SJSA1 (cell line): ENCODE measurements around the gene SUSD3. TPM values are rescaled to one million over a fixed set of nuclear protein-coding genes. Genes with fewer than 3 reads are reported as not detected.
"Not testable (repeated sequence)": the region's sequence is repeated elsewhere in the genome, so short reads cannot be mapped to it uniquely, and the experiment has no call there.

Experiments used
- DNase-seq, 2 experiments: peaks; one replicate each; pipeline ENCODE4 v3.0.0-alpha.2; 2015 to 2020; ENCODE audit warnings: low spot score in 2 of 2, low read depth in 1 of 2
- H3K27ac ChIP-seq: fragments of 250-450 bp; sonication (Bioruptor Pico); 2 replicates; pipeline ENCODE4 v1.5.1; 2020; ENCODE audit warnings: mild to moderate bottlenecking, moderate library complexity
- H3K27me3 ChIP-seq: fragments of 250-450 bp; sonication (Bioruptor Pico); replicated peaks from 2 replicates; pipeline ENCODE4 v1.5.1; 2020; ENCODE audit warnings: mild to moderate bottlenecking, moderate library complexity
- H3K36me3 ChIP-seq: fragments of 250-450 bp; sonication (Bioruptor Pico); 2 replicates; pipeline ENCODE4 v1.5.1; 2020; ENCODE audit warnings: mild to moderate bottlenecking
- H3K4me1 ChIP-seq: fragments of 250-450 bp; sonication (Bioruptor Pico); replicated peaks from 2 replicates; pipeline ENCODE4 v1.6.1; 2021; ENCODE audit warnings: mild to moderate bottlenecking
- H3K4me3 ChIP-seq: fragments of 250-450 bp; sonication (Bioruptor Pico); 2 replicates; pipeline ENCODE4 v1.5.1; 2020; ENCODE audit warnings: mild to moderate bottlenecking
- H3K9me3 ChIP-seq: fragments of 250-450 bp; sonication (Bioruptor Pico); replicated peaks from 2 replicates; pipeline ENCODE4 v1.5.1; 2020; ENCODE audit warnings: mild to moderate bottlenecking
- total RNA-seq: library from RNA; depleted of rRNA; stranded (reverse); fragments of >200 nt; shearing (Covaris generic); gene quantifications from 2 replicates; pipeline ENCODE4 v1.2.3, GENCODE V29; 2014; rRNA removed

The SUSD3 gene
- not detected in 2 replicates for total RNA-seq

GRCh38 chr9:93058355-93059010 is at the start of gene SUSD3:
TSS of gene SUSD3 (plus strand) at chr9:93058701. CDS start at chr9:93058743, 42 bp downstream.
- Histone ChIP-seq H3K4me3 (no peak within 1 kb of the TSS), H3K4me1 (no peaks in the 10 kb centered on the region), H3K27ac (no peak within 1 kb of the TSS), H3K27me3 (no peaks in the 10 kb centered on the region), H3K36me3 (no peaks in the 10 kb centered on the region), H3K9me3 (no peaks in the 10 kb centered on the region)
- DNase-seq: no peak

- no peaks in the 10 kb centered on the region for H3K9me3 ChIP-seq
Observed at GRCh38 chr9:93009337-93010015, 49.0 kb upstream of the SUSD3 start.

GRCh38 chr9:93010056-93010455 is 48.4 kb upstream of the SUSD3 start:
- Histone ChIP-seq H3K9me3 (no peaks in the 10 kb centered on the region), H3K36me3 (no peaks in the 10 kb centered on the region), H3K4me3 (no peak overlapping the region), H3K27me3 (no peaks in the 10 kb centered on the region), H3K4me1 (no peaks in the 10 kb centered on the region), H3K27ac (no peak overlapping the region)
- no peak for DNase-seq

More at GRCh38 chr9:93009337-93010015, 49.0 kb upstream of the SUSD3 start:
- no peaks in the 10 kb centered on the region for H3K4me1 ChIP-seq
- H3K4me3 ChIP-seq: no peak overlapping the region
- H3K27ac ChIP-seq: no peak overlapping the region
- H3K36me3 ChIP-seq: no peaks in the 10 kb centered on the region
- DNase-seq: no peak
- H3K27me3 ChIP-seq: no peaks in the 10 kb centered on the region

GRCh38 chr9:93010704-93011103 is 47.8 kb upstream of the SUSD3 start:
- H3K4me1 ChIP-seq: no peaks in the 10 kb centered on the region
- H3K36me3 ChIP-seq: no peaks in the 10 kb centered on the region
- peak in 1 of 2 experiments; percentile 27 for DNase-seq
- H3K27me3 ChIP-seq: no peaks in the 10 kb centered on the region
- no peak overlapping the region for H3K4me3 ChIP-seq
- no peaks in the 10 kb centered on the region for H3K9me3 ChIP-seq
- H3K27ac ChIP-seq: no peak overlapping the region

- Histone ChIP-seq H3K9me3 (no peaks in the 10 kb centered on the region), H3K36me3 (no peaks in the 10 kb centered on the region), H3K4me3 (no peak overlapping the region), H3K4me1 (no peaks in the 10 kb centered on the region), H3K27ac (no peak overlapping the region), H3K27me3 (no peaks in the 10 kb centered on the region)
- peak in 1 of 2 experiments; percentile 25 for DNase-seq
Observed at GRCh38 chr9:93011114-93011513, 47.4 kb upstream of the SUSD3 start.

GRCh38 chr9:93012963-93013855 is 45.3 kb upstream of the SUSD3 start:
- no peak overlapping the region for H3K27ac ChIP-seq
- no peaks in the 10 kb centered on the region; the same call in 1 of the 2 replicates for H3K27me3 ChIP-seq
- no peaks in the 10 kb centered on the region for H3K9me3 ChIP-seq
- H3K4me1 ChIP-seq: no peaks in the 10 kb centered on the region
- no peaks in the 10 kb centered on the region for H3K36me3 ChIP-seq
- DNase-seq: no peak
- H3K4me3 ChIP-seq: no peak overlapping the region

GRCh38 chr9:93013856-93014582 is 44.5 kb upstream of the SUSD3 start:
- Histone ChIP-seq H3K9me3 (no peaks in the 10 kb centered on the region), H3K4me3 (no peak overlapping the region), H3K27ac (no peak overlapping the region), H3K27me3 (no peaks in the 10 kb centered on the region; the same call in 1 of the 2 replicates), H3K36me3 (no peaks in the 10 kb centered on the region), H3K4me1 (no peaks in the 10 kb centered on the region)
- DNase-seq: peak in 1 of 2 experiments; percentile 31

GRCh38 chr9:93015190-93015589 is 43.3 kb upstream of the SUSD3 start:
- H3K27ac ChIP-seq, H3K27me3 ChIP-seq, H3K9me3 ChIP-seq, H3K4me1 ChIP-seq, H3K36me3 ChIP-seq, H3K4me3 ChIP-seq: not testable (repeated sequence)
- DNase-seq: peak in 1 of 2 experiments; percentile 2

GRCh38 chr9:93017621-93018020 is 40.9 kb upstream of the SUSD3 start:
- Histone ChIP-seq H3K4me3 (no peak overlapping the region), H3K27ac (no peak overlapping the region), H3K4me1 (no peaks in the 10 kb centered on the region), H3K36me3 (no peaks in the 10 kb centered on the region), H3K27me3 (no peaks in the 10 kb centered on the region; the same call in 1 of the 2 replicates), H3K9me3 (no peaks in the 10 kb centered on the region)
- peak in 1 of 2 experiments; percentile 30 for DNase-seq

GRCh38 chr9:93020151-93020550 is 38.4 kb upstream of the SUSD3 start:
- H3K9me3 ChIP-seq: no peaks in the 10 kb centered on the region
- no peak for DNase-seq
- no peaks in the 10 kb centered on the region for H3K4me1 ChIP-seq
- H3K27me3 ChIP-seq: no peaks in the 10 kb centered on the region; the same call in 1 of the 2 replicates
- H3K4me3 ChIP-seq: no peak overlapping the region
- no peaks in the 10 kb centered on the region for H3K36me3 ChIP-seq
- no peak overlapping the region for H3K27ac ChIP-seq

- Histone ChIP-seq H3K9me3 (no peaks in the 10 kb centered on the region), H3K4me1 (no peaks in the 10 kb centered on the region), H3K27ac (no peak overlapping the region), H3K4me3 (no peak overlapping the region), H3K36me3 (no peaks in the 10 kb centered on the region), H3K27me3 (no peaks in the 10 kb centered on the region; the same call in 1 of the 2 replicates)
- DNase-seq: no peak
Observed at GRCh38 chr9:93020771-93021670, 37.5 kb upstream of the SUSD3 start.

GRCh38 chr9:93022066-93022465 is 36.4 kb upstream of the SUSD3 start:
- Histone ChIP-seq H3K4me3 (no peak overlapping the region), H3K9me3 (no peaks in the 10 kb centered on the region), H3K4me1 (no peaks in the 10 kb centered on the region), H3K36me3 (no peaks in the 10 kb centered on the region), H3K27ac (no peak overlapping the region), H3K27me3 (no peaks in the 10 kb centered on the region; the same call in 1 of the 2 replicates)
- no peak for DNase-seq
